Ovary (tissue), 9 donors: ENCODE data around the gene NUBP2. TPM values are rescaled to one million over a fixed set of nuclear protein-coding genes. Genes with fewer than 3 reads are reported as not detected.

ENCODE experiments used
- DNase-seq, 5 donors: peaks; one replicate each; pipeline ENCODE4 v3.0.0-alpha.2; 2019 to 2020
- H3K27ac ChIP-seq, 2 donors: fragments of 200-600 bp; one replicate each; pipeline versions ENCODE4 v1.5.1 to v1.8.0; 2019 to 2022
- H3K27me3 ChIP-seq: fragments of 200-600 bp; one replicate; pipeline ENCODE4 v1.8.0; 2022
- H3K36me3 ChIP-seq: fragments of 200-600 bp; sonication (generic); one replicate; pipeline ENCODE4 v1.5.1; 2019
- H3K4me1 ChIP-seq: one replicate; pipeline ENCODE4 v1.8.1; 2013; ENCODE audit warnings: mild to moderate bottlenecking, moderate library complexity; ENCODE audit not compliant: insufficient read depth
- H3K4me3 ChIP-seq: fragments of 200-600 bp; sonication (generic); one replicate; pipeline ENCODE4 v1.5.1; 2017
- H3K9me3 ChIP-seq, 2 donors: fragments of 200-600 bp in 1 of 2; sonication (generic) in 1 of 2; one replicate each; pipeline versions ENCODE4 v1.5.1 to v1.8.1; 2013 to 2019; ENCODE audit warnings: mild to moderate bottlenecking in 1 of 2, moderate library complexity in 1 of 2
- CTCF ChIP-seq, 3 donors: fragments of 450-650 bp in 2 of 3; fragments of 200-600 bp in 1 of 3; IDR thresholded peaks; one replicate each; pipeline versions ENCODE4 v1.5.1 to v1.8.0; 2016 to 2022; ENCODE audit warnings: antibody characterized with exemption in 3 of 3, mild to moderate bottlenecking in 1 of 3
- EP300 ChIP-seq: sonication (generic); formaldehyde crosslinking; IDR thresholded peaks from one replicate; pipeline ENCODE4 v1.6.1; 2017; ENCODE audit warnings: antibody characterized with exemption
- POLR2A ChIP-seq: fragments of 450-650 bp; IDR thresholded peaks from one replicate; pipeline ENCODE4 v1.6.1; 2017; ENCODE audit warnings: antibody characterized with exemption, mild to moderate bottlenecking, moderate library complexity
- WGBS, 3 donors: extraction: QIAGEN DNeasy Blood & Tissue Kit in 1 of 3; methylation state at CpG; one replicate each; pipeline versions ENCODE4 v1.1.5 to v1.1.7; 2013 to 2017; 5-methylcytosine and 5-hydroxymethylcytosine counted together
- intact Hi-C, 4 donors: fragments of 100-400 bp; cut with DNase I; formaldehyde crosslinking; loops; one replicate each; pipeline versions ENCODE4 v1.11.0 to v1.15.1; 2022 to 2023
- microRNA-seq, 3 donors: library from miRNA; unstranded; fragments of <30 nt; microRNA quantifications; one replicate each; pipeline versions ENCODE4 to v1.2.0, GENCODE V29; 2019 to 2020
- polyA plus RNA-seq, 2 donors: library from polyadenylated mRNA; stranded (reverse); fragments of 200-250 nt in 1 of 2; fragments of 350-450 nt in 1 of 2; fragmentation: Illumina TruSeq in 1 of 2; extraction: RNeasy Lipid Tissue Mini Kit (QIAGEN cat#74804) in 1 of 2; gene quantifications; one replicate each; pipeline ENCODE4 v1.2.3, GENCODE V29; 2013 to 2014
- small RNA-seq: library from RNA; depleted of rRNA; stranded (forward); fragments of <200 nt; gene quantifications from one replicate; pipeline ENCODE3, GENCODE V24; 2016
- total RNA-seq, 7 donors: library from RNA; depleted of rRNA in 2 of 7; stranded (reverse); fragments of >200 nt in 2 of 7; fragmentation: NEBNext Ultra II Directional in 3 of 7; extraction: Animal tissue kit (Norgen Biotek cat#: 25700) in 3 of 7; gene quantifications; one replicate each; pipeline versions ENCODE4 v1.1.0 to v1.2.4, GENCODE V29; 2016 to 2023
- donor health status: DM: no; HTN: no; CAD: no; lungs with moderate emphysema.
- donor health status: DM: no; HTN: no; CAD: no.
- donor health status: Bipolar disorder and iron deficiency.
- donor health status: DM: yes; HTN: yes; CAD: no.
- donor health status: DM: no; HTN: no; CAD: no.
- donor health status: DM: yes; HTN: yes; CAD: no.

Gene NUBP2
- total and polyA plus RNA-seq, 9 donors: 0.50 to 76.5 (median 52.3) TPM

- intact Hi-C loops: no loop called here
- H3K27me3 ChIP-seq: no peaks in the 10 kb centered on the region
- TF ChIP-seq CTCF (IDR thresholded peaks at IDR 0.05) (no peak), POLR2A (no peak), EP300 (no peak)
- no peak overlapping the region for H3K27ac ChIP-seq
- WGBS, 3 donors: 74 to 85% (median 74%) methylated on average over 5 of the region's 5 CpGs
- DNase-seq: no peak
- H3K4me1 ChIP-seq: no peaks in the 10 kb centered on the region
- H3K36me3 ChIP-seq: no peaks in the 10 kb centered on the region
- H3K9me3 ChIP-seq: no peaks in the 10 kb centered on the region
- no peak overlapping the region for H3K4me3 ChIP-seq
Measured at GRCh38 chr16:1834096-1834495, 51.3 kb downstream of the NUBP2 start.

Small RNAs within 50 kb of the gene (microRNA-seq; reads per million reads assigned to microRNA genes)
- 0 to 0.47 (median 0) reads per million in 3 donors for gene MIR3177

Small RNAs within 50 kb of the gene (small RNA-seq; reads per million reads assigned to genes)
- not detected for gene MIR3177

Other genes starting within 250 kb of the NUBP2 start
- gene TMEM204, start 249.3 kb upstream of the NUBP2 start, total RNA-seq: 10 to 100 TPM in 6 of 7 donors, 1 to 10 TPM in 1; 9.2 to 23.7 (median 13.8) TPM
- gene TMEM204, start 249.3 kb upstream of the NUBP2 start, polyA plus RNA-seq: 10 to 100 TPM in 1 of 2 donors, 1 to 10 TPM in 1; 6.5 to 35.5 TPM
- 10 to 100 TPM; 20.7 to 43.1 (median 30.5) TPM for gene IFT140, start 170.9 kb upstream of the NUBP2 start, total RNA-seq
- gene IFT140, start 170.9 kb upstream of the NUBP2 start, polyA plus RNA-seq: 10 to 100 TPM in 1 of 2 donors, 1 to 10 TPM in 1; 8.8 to 20.3 TPM
- 10 to 100 TPM in 5 of 7 donors, 1 to 10 TPM in 2; 7.4 to 21.0 (median 20.2) TPM for gene CRAMP1, start 170.6 kb upstream of the NUBP2 start, total RNA-seq
- 10 to 100 TPM in 1 of 2 donors, 1 to 10 TPM in 1; 6.9 to 11.2 TPM for gene CRAMP1, start 170.6 kb upstream of the NUBP2 start, polyA plus RNA-seq
- 10 to 100 TPM; 14.4 to 51.8 (median 44.1) TPM for gene JPT2, start 104.7 kb upstream of the NUBP2 start, total RNA-seq
- gene JPT2, start 104.7 kb upstream of the NUBP2 start, polyA plus RNA-seq: 10 to 100 TPM; 22.3 to 44.9 TPM
- gene MAPK8IP3, start 76.8 kb upstream of the NUBP2 start, total RNA-seq: 100 to 1,000 TPM in 1 of 7 donors, 10 to 100 TPM in 6; 50.3 to 117 (median 75.5) TPM
- 10 to 100 TPM in 1 of 2 donors, 1 to 10 TPM in 1; 7.0 to 60.8 TPM for gene MAPK8IP3, start 76.8 kb upstream of the NUBP2 start, polyA plus RNA-seq
- gene NME3, start 11.4 kb upstream of the NUBP2 start, total RNA-seq: 100 to 1,000 TPM in 1 of 7 donors, 10 to 100 TPM in 6; 68.6 to 129 (median 86.8) TPM
- gene NME3, start 11.4 kb upstream of the NUBP2 start, polyA plus RNA-seq: 100 to 1,000 TPM in 1 of 2 donors, not detected in 1; 128 TPM
- 10 to 100 TPM in 6 of 7 donors, 1 to 10 TPM in 1; 6.2 to 19.2 (median 16.1) TPM for gene EME2, start 10.2 kb upstream of the NUBP2 start, total RNA-seq
- gene EME2, start 10.2 kb upstream of the NUBP2 start, polyA plus RNA-seq: 1 to 10 TPM in 1 of 2 donors, under 1 TPM in 1; 0.83 to 4.6 TPM
- gene MRPS34, start 9.8 kb upstream of the NUBP2 start, total RNA-seq: 10 to 100 TPM; 47.5 to 79.4 (median 53.6) TPM
- 10 to 100 TPM; 31.8 to 61.4 TPM for gene MRPS34, start 9.8 kb upstream of the NUBP2 start, polyA plus RNA-seq
- 10 to 100 TPM; 34.9 to 98.5 (median 57.6) TPM for gene SPSB3, start 389 bp upstream of the NUBP2 start, total RNA-seq
- gene SPSB3, start 389 bp upstream of the NUBP2 start, polyA plus RNA-seq: 100 to 1,000 TPM in 1 of 2 donors, 1 to 10 TPM in 1; 2.4 to 138 TPM
- 1 to 10 TPM in 2 of 7 donors, under 1 TPM in 5; 0.20 to 1.8 (median 0.47) TPM for gene IGFALS, start 10.7 kb downstream of the NUBP2 start, total RNA-seq
- under 1 TPM in 1 of 2 donors, not detected in 1; 0.63 TPM for gene IGFALS, start 10.7 kb downstream of the NUBP2 start, polyA plus RNA-seq
- 10 to 100 TPM; 22.8 to 70.2 (median 37.0) TPM for gene HAGH, start 43.9 kb downstream of the NUBP2 start, total RNA-seq
- 10 to 100 TPM in 1 of 2 donors, 1 to 10 TPM in 1; 7.7 to 38.2 TPM for gene HAGH, start 43.9 kb downstream of the NUBP2 start, polyA plus RNA-seq
- gene FAHD1, start 44.2 kb downstream of the NUBP2 start, total RNA-seq: 10 to 100 TPM; 11.0 to 22.1 (median 16.8) TPM
- gene FAHD1, start 44.2 kb downstream of the NUBP2 start, polyA plus RNA-seq: 10 to 100 TPM; 11.0 to 14.0 TPM
- gene MEIOB, start 89.2 kb downstream of the NUBP2 start, total RNA-seq: under 1 TPM in 2 of 7 donors, not detected in 5; 0.23 to 0.24 TPM
- under 1 TPM; 0.24 to 0.27 TPM for gene MEIOB, start 89.2 kb downstream of the NUBP2 start, polyA plus RNA-seq
- 1 to 10 TPM in 1 of 7 donors, under 1 TPM in 1, not detected in 5; 0.69 to 1.8 TPM for gene HS3ST6, start 135.5 kb downstream of the NUBP2 start, total RNA-seq
- not detected for gene HS3ST6, start 135.5 kb downstream of the NUBP2 start, polyA plus RNA-seq
- 10 to 100 TPM; 12.2 to 27.5 (median 21.9) TPM for gene MSRB1, start 160.2 kb downstream of the NUBP2 start, total RNA-seq
- gene MSRB1, start 160.2 kb downstream of the NUBP2 start, polyA plus RNA-seq: 10 to 100 TPM in 1 of 2 donors, 1 to 10 TPM in 1; 6.7 to 31.1 TPM
- not detected for gene RPL3L, start 171.7 kb downstream of the NUBP2 start, total RNA-seq
- gene RPL3L, start 171.7 kb downstream of the NUBP2 start, polyA plus RNA-seq: not detected
- 100 to 1,000 TPM in 3 of 7 donors, 10 to 100 TPM in 4; 81.5 to 133 (median 95.4) TPM for gene NDUFB10, start 176.6 kb downstream of the NUBP2 start, total RNA-seq
- gene NDUFB10, start 176.6 kb downstream of the NUBP2 start, polyA plus RNA-seq: 100 to 1,000 TPM; 152 to 176 TPM
- gene RPS2, start 181.9 kb downstream of the NUBP2 start, total RNA-seq: 1,000 to 10,000 TPM; 2,694 to 4,021 (median 3,788) TPM
- 1,000 to 10,000 TPM; 1,606 to 4,743 TPM for gene RPS2, start 181.9 kb downstream of the NUBP2 start, polyA plus RNA-seq
- under 1 TPM in 1 of 7 donors, not detected in 6; 0.32 TPM for gene RNF151, start 183.9 kb downstream of the NUBP2 start, total RNA-seq
- not detected for gene RNF151, start 183.9 kb downstream of the NUBP2 start, polyA plus RNA-seq
- gene TBL3, start 189.1 kb downstream of the NUBP2 start, total RNA-seq: 10 to 100 TPM; 28.9 to 48.0 (median 31.0) TPM
- gene TBL3, start 189.1 kb downstream of the NUBP2 start, polyA plus RNA-seq: 10 to 100 TPM in 1 of 2 donors, 1 to 10 TPM in 1; 2.1 to 40.6 TPM
- 1 to 10 TPM in 1 of 7 donors, under 1 TPM in 3, not detected in 3; 0.36 to 1.3 (median 0.66) TPM for gene NOXO1, start 198.5 kb downstream of the NUBP2 start, total RNA-seq
- under 1 TPM in 1 of 2 donors, not detected in 1; 0.48 TPM for gene NOXO1, start 198.5 kb downstream of the NUBP2 start, polyA plus RNA-seq
- 10 to 100 TPM; 10.6 to 18.5 (median 14.0) TPM for gene GFER, start 201.2 kb downstream of the NUBP2 start, total RNA-seq
- 10 to 100 TPM in 1 of 2 donors, 1 to 10 TPM in 1; 6.1 to 16.8 TPM for gene GFER, start 201.2 kb downstream of the NUBP2 start, polyA plus RNA-seq
- gene SYNGR3, start 207.0 kb downstream of the NUBP2 start, total RNA-seq: 1 to 10 TPM in 4 of 7 donors, under 1 TPM in 3; 0.50 to 4.0 (median 1.1) TPM
- under 1 TPM; 0.42 to 0.75 TPM for gene SYNGR3, start 207.0 kb downstream of the NUBP2 start, polyA plus RNA-seq
- gene ZNF598, start 226.9 kb downstream of the NUBP2 start, total RNA-seq: 10 to 100 TPM; 25.8 to 44.5 (median 30.3) TPM
- 10 to 100 TPM in 1 of 2 donors, under 1 TPM in 1; 0.95 to 26.7 TPM for gene ZNF598, start 226.9 kb downstream of the NUBP2 start, polyA plus RNA-seq
- gene NPW, start 236.8 kb downstream of the NUBP2 start, total RNA-seq: 1 to 10 TPM in 1 of 7 donors, under 1 TPM in 2, not detected in 4; 0.46 to 1.1 (median 0.78) TPM
- under 1 TPM in 1 of 2 donors, not detected in 1; 0.17 TPM for gene NPW, start 236.8 kb downstream of the NUBP2 start, polyA plus RNA-seq
- 100 to 1,000 TPM in 1 of 7 donors, 10 to 100 TPM in 6; 25.0 to 118 (median 78.7) TPM for gene NHERF2, start 243.9 kb downstream of the NUBP2 start, total RNA-seq
- 100 to 1,000 TPM in 1 of 2 donors, 1 to 10 TPM in 1; 6.3 to 101 TPM for gene NHERF2, start 243.9 kb downstream of the NUBP2 start, polyA plus RNA-seq